Hepatocyte (in vitro differentiated cells): ENCODE measurements around the gene RABGAP1L. TPM values are rescaled to one million over a fixed set of nuclear protein-coding genes. Genes with fewer than 3 reads are reported as not detected.

Source experiments
- DNase-seq: peaks from one replicate; pipeline ENCODE4 v3.0.0-alpha.2; 2016; ENCODE audit warnings: low spot score
- H2AFZ ChIP-seq: fragments of 200-600 bp; sonication (generic); 2 replicates; pipeline ENCODE4 v1.6.0; 2016; ENCODE audit warnings: antibody characterized with exemption, mild to moderate bottlenecking
- H3K27ac ChIP-seq: fragments of 200-600 bp; sonication (generic); 2 replicates; pipeline ENCODE4 v1.5.1; 2016; ENCODE audit warnings: mild to moderate bottlenecking
- H3K27me3 ChIP-seq: fragments of 200-600 bp; sonication (generic); 2 replicates; pipeline ENCODE4 v1.6.1; 2016
- H3K36me3 ChIP-seq: fragments of 200-600 bp; sonication (generic); replicated peaks from 2 replicates; pipeline ENCODE4 v1.5.1; 2016; ENCODE audit warnings: low read depth; ENCODE audit not compliant: insufficient read depth
- H3K4me1 ChIP-seq: fragments of 200-600 bp; sonication (generic); 2 replicates; pipeline ENCODE4 v1.5.1; 2016; ENCODE audit warnings: mild to moderate bottlenecking, moderate library complexity; ENCODE audit not compliant: insufficient read depth
- H3K4me2 ChIP-seq: fragments of 200-600 bp; sonication (generic); 2 replicates; pipeline ENCODE4 v1.6.0; 2016
- H3K4me3 ChIP-seq: fragments of 200-600 bp; sonication (generic); 2 replicates; pipeline ENCODE4 v1.5.1; 2016; ENCODE audit warnings: mild to moderate bottlenecking
- H3K79me2 ChIP-seq: fragments of 200-600 bp; sonication (generic); 2 replicates; pipeline ENCODE4 v1.6.0; 2017; ENCODE audit warnings: mild to moderate bottlenecking
- H3K9me2 ChIP-seq: fragments of 200-600 bp; sonication (generic); replicated peaks from 2 replicates; pipeline ENCODE4 v1.6.0; 2017; ENCODE audit warnings: mild to moderate bottlenecking; ENCODE audit not compliant: insufficient read depth
- H3K9me3 ChIP-seq: fragments of 200-600 bp; sonication (generic); 2 replicates; pipeline ENCODE4 v1.5.1; 2016; ENCODE audit warnings: low read depth, mild to moderate bottlenecking
- H4K20me1 ChIP-seq: fragments of 200-600 bp; sonication (generic); 2 replicates; pipeline ENCODE4 v1.6.0; 2016; ENCODE audit warnings: mild to moderate bottlenecking; ENCODE audit not compliant: insufficient read depth, poor library complexity, severe bottlenecking
- EZH2 ChIP-seq: fragments of 200-600 bp; sonication (generic); IDR thresholded peaks from 2 replicates; pipeline ENCODE4 v1.6.1; 2016; ENCODE audit warnings: antibody characterized with exemption, mild to moderate bottlenecking, borderline replicate concordance
- EZH2phosphoT487 ChIP-seq: fragments of 200-600 bp; sonication (generic); IDR thresholded peaks from one replicate; pipeline ENCODE4 v1.6.1; 2018; ENCODE audit warnings: antibody characterized with exemption, mild to moderate bottlenecking, low read depth, moderate library complexity; ENCODE audit not compliant: unreplicated experiment, severe bottlenecking
- WGBS: methylation state at CpG from one replicate; pipeline ENCODE4 v1.1.6; 2016; ENCODE audit warnings: low lambda C conversion rate; ENCODE audit errors: missing lambda C conversion rate; 5-methylcytosine and 5-hydroxymethylcytosine counted together
- polyA plus RNA-seq: library from polyadenylated mRNA; unstranded; fragments of >200 nt; fragmentation: Nextera tagmentation; extraction: Ambion mirVana; gene quantifications from 2 replicates; pipeline ENCODE4 v1.2.1, GENCODE V29; 2016
- total RNA-seq: library from RNA; depleted of rRNA; stranded (reverse); fragments of >200 nt; gene quantifications from 2 replicates; pipeline ENCODE4 v1.2.3, GENCODE V29; 2014
- TF ChIP-seq, protein P1 (sequence below): fragments of 200-600 bp; sonication (generic); IDR thresholded peaks from 2 replicates; pipeline ENCODE4 v1.5.1; 2016; ENCODE audit warnings: antibody characterized with exemption, mild to moderate bottlenecking; ENCODE audit not compliant: poor library complexity

RABGAP1L gene
- total and polyA plus RNA-seq, 2 experiments from 2014 or later, result 15.0 to 41.8 TPM

DNA sequence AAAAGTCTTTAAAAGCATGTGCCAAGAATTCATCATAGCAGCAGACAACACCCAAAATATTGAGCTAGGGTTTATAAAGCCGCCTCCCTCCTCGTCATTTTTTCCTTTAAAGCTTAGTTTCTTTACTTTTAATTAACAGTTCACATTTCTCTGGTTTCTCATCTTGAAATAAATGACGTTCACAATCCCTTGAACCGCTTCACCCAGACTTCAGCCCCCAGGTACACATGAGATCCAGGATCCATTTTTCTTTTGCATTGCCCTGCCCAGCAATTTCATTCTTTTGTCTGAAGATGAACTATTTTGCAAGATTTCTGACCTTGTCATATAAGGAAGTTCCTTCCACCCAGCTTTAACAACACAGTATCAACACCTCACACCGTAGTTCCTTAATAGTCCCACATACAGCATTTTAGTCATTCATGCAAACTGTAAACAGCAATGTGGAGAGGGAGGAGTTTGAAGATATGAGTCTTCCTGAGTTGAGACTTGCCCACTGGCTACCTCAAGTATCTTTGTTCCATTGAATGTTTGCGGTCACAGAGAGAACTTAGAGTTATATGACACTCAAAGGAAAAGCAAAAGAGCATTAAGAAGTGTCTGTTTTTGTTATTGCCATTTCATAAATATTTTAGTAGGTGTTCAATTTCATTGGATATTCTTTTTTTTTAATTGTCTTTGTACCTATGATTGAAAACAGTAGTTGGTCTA lies 805.1 kb downstream of the RABGAP1L start:
- Histone ChIP-seq H3K4me3 (no peak overlapping the region), H3K4me1 (peaks cover 50% of the 10 kb centered on the region), H4K20me1 (no peaks in the 10 kb centered on the region), H3K4me2 (peak overlapping the region; percentile 4), H3K9me3 (no peaks in the 10 kb centered on the region), H3K27me3 (no peaks in the 10 kb centered on the region), H3K36me3 (no peaks in the 10 kb centered on the region), H3K27ac (peak overlapping the region; percentile 50), H3K9me2 (no peaks in the 10 kb centered on the region), H2AFZ (no peak overlapping the region), H3K79me2 (no peaks in the 10 kb centered on the region)
- TF ChIP-seq EZH2phosphoT487, result no peak
- TF ChIP-seq, protein P1, sequence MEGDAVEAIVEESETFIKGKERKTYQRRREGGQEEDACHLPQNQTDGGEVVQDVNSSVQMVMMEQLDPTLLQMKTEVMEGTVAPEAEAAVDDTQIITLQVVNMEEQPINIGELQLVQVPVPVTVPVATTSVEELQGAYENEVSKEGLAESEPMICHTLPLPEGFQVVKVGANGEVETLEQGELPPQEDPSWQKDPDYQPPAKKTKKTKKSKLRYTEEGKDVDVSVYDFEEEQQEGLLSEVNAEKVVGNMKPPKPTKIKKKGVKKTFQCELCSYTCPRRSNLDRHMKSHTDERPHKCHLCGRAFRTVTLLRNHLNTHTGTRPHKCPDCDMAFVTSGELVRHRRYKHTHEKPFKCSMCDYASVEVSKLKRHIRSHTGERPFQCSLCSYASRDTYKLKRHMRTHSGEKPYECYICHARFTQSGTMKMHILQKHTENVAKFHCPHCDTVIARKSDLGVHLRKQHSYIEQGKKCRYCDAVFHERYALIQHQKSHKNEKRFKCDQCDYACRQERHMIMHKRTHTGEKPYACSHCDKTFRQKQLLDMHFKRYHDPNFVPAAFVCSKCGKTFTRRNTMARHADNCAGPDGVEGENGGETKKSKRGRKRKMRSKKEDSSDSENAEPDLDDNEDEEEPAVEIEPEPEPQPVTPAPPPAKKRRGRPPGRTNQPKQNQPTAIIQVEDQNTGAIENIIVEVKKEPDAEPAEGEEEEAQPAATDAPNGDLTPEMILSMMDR, result no peak
- DNase-seq, result peak; percentile 31
- WGBS, result 51% methylated on average over 6 of the region's 6 CpGs

DNA sequence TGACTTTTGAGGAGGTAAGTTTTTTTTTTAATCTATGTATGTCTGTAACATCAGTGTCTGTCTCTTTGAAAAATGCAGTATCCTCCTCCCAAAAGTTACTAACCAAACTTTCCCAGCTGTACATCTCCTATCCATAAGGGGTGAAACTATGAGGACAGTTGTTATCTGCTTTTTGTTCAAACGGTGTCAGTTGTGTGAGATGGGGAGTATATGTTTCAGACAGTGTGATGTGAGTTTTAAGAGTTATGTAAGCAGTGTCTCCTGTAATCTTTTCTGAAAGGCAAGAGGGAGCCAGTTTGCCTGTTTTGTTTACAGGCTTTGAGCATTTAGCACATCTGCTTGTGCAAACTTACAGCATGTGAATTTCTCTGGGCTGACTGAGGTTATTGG lies 805.6 kb downstream of the RABGAP1L start:
- no peaks in the 10 kb centered on the region for H3K79me2 ChIP-seq
- no peak overlapping the region for H3K4me2 ChIP-seq
- no peaks in the 10 kb centered on the region for H4K20me1 ChIP-seq
- WGBS, result 18% methylated on average over 1 of the region's 1 CpG
- no peaks in the 10 kb centered on the region for H3K9me2 ChIP-seq
- no peak overlapping the region for H3K4me3 ChIP-seq
- no peaks in the 10 kb centered on the region for H3K9me3 ChIP-seq
- H3K36me3 ChIP-seq, result no peaks in the 10 kb centered on the region
- H2AFZ ChIP-seq, result no peak overlapping the region
- peaks cover 50% of the 10 kb centered on the region for H3K4me1 ChIP-seq
- TF ChIP-seq EZH2phosphoT487, result no peak
- TF ChIP-seq, protein P1, result no peak
- TF ChIP-seq EZH2, result no peak
- peak overlapping the region; percentile 50 for H3K27ac ChIP-seq
- H3K27me3 ChIP-seq, result no peaks in the 10 kb centered on the region
- DNase-seq, result peak; percentile 19

DNA sequence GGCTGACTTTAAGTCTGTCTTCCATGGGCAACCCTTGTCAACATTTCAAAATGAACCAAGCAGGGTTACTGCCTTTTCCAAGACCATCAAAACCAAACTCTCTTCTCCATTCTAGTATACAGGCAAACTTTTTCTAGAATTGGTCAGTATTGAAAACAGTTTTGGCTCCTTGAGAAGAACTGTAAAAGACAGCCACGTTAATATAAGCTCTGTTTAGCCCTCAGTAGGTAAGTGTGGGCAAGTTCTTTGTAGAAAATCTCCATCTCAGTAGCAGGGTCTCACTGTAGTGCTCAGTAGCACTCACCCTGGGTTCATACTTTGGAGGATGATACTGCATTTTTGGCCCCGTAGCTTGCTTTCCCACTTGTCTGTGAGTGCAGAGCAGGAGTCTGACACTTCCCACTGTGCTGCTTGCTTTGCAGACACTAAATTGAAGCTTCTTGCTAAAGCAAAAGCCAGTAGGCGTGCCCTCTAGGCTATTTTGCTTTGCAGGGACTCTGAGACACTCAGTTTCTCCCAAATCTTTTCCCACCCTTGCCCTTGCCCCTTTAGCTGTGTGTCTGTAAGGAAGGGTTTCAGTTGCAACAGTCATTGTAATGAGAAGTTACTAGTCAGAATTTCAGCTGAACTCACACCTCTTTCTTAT lies 806.2 kb downstream of the RABGAP1L start:
- TF ChIP-seq EZH2 (no peak), EZH2phosphoT487 (no peak)
- TF ChIP-seq, protein P1, result no peak
- 63% methylated on average over 3 of the region's 3 CpGs for WGBS
- Histone ChIP-seq H3K4me2 (peak overlapping the region; percentile 49), H3K9me3 (no peaks in the 10 kb centered on the region), H3K79me2 (no peaks in the 10 kb centered on the region), H3K27ac (peak overlapping the region; percentile 50), H3K36me3 (no peaks in the 10 kb centered on the region), H2AFZ (no peak overlapping the region), H4K20me1 (no peaks in the 10 kb centered on the region), H3K27me3 (no peaks in the 10 kb centered on the region), H3K9me2 (no peaks in the 10 kb centered on the region), H3K4me1 (peaks cover 50% of the 10 kb centered on the region), H3K4me3 (no peak overlapping the region)
- no peak for DNase-seq
